Ecto neural progenitor cell (in vitro differentiated cells): ENCODE results near the gene ATAD2B.

Experiments used
- DNase-seq: peaks from one replicate; pipeline ENCODE4 v3.0.0-alpha.2; 2018; ENCODE audit warnings: low spot score

Gene ATAD2B

DNA sequence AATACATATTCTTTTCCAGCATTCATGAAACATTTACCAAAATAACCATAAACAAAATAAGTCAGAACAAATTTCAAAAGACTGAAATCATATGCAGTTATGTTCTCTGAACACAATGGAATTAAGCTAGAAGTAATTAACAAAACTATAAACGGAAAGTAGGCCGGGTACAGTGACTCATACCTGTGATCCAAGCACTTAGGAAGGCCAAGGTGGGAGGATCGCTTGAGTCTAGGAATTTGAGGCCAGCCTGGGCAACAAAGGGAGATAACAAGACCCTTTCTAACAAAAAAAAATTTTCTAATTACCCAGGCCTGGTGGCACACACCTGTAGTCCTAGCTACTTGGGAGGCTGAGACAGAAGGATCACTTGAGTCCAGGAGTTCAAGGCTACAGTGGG, 14.9 kb downstream of the ATAD2B start:
- DNase-seq, result no peak

DNA sequence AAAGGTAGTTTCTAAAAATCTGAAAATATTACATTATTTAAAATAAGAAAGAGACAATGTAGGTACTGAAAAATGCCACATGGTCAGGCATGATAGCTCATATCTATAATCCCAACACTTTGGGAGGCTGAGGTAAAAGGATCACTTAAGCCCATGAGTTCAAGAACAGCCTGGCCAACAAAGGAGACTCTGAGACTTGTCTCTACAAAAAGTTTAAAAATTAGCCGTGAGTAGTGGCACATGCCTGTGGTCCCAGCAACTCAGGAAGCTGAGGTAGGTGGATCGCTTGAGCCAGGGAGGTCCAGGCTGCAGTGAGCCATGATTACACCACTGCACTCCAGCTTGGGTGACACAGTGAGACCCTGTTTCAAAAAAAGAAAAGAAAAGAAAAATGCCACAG, 21.8 kb downstream of the ATAD2B start:
- no peak for DNase-seq

DNA sequence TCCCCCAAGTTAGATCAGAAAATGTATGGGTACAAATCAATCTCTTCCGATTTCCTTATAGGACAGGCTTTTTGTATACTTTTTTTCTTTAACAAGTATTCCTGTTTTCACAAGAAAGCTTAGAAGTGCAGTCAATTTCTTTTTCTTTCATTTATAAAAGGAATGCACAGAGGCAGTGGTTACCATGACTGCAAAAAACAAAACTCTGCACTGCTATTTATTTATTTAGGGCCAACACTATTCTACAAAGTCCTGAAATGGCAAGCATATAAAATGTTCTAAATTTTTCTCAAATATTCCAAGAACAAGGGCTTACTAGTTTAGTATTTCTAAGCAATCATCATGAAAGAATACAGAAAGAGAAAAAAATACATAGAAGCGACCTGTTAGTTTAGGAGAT, 22.2 kb downstream of the ATAD2B start:
- DNase-seq, result no peak

DNA sequence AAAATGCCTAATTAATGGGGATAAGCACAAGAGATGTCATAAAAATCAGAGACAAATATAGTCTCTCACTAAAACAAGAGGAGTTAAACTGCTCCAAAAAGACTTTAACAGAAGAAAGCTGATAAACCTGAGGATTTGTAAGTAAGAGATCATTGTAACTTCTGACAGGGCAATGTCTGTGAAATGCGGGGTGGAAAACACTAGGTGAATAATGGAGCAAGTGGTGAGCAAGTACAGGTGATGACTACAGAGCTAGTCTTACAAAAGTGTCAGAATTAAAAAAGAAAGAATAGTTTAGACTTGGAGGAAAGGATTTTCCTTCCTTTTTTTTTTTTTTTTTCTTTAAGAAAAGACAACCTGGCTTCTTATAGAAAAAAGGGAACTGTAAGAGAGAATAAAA, 22.7 kb downstream of the ATAD2B start:
- no peak for DNase-seq

DNA sequence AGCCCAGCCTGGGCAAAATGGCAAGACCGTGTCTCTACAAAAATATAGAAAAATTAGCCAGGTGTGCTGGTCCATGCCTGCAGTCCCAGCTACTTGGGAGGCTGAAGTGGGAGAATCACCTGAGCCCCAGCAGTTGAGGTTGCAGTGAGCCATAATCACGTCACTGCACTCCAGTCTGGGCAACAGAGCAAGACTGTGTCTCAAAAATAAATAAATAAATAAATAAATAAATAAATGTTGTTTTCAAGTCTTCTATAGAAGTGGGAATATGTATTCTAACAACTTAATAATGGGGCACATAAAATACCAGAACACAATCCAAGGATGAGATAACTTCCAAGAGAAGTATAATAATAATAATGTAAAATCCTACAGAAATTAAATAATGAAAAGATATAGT, 23.9 kb downstream of the ATAD2B start:
- DNase-seq, result no peak

DNA sequence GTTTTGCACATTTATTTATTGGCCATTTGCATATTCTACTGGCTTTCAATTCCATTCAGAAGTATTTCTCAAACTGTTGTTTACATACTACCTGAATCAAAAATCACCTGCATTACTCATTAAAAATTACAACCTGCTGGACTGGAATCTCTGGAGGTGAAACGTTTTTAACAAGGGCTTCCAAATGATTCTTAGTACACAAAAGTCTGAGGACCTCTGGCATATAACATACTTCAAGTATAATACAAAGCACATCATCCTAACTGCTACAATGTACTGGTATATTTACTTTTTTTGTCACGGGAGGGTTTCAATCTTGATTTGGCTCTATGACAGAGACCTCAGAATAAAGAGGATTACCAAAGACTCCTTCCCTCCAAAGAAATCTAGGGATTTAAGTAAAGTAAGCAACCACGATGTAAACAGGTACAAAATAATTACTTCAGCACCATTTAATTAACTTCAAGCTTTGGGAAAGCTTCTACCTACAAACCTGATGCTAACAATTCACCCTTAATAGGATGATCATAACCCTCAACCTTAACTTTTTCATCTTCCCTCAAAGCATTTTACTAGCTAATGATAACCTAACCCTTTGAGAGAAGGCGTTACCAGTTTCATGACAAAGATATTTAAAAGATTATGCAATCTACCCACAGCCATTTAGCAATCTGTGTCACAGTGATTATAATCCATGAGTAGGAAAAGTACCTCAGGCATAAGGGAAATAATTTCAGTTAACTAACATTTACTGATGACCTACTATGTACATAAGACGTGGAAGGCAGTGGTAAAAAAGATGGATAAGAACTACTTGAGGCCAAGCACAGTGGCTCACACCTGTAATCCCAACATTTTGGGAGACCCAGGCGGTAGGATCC, 24.7 kb downstream of the ATAD2B start:
- no peak for DNase-seq

DNA sequence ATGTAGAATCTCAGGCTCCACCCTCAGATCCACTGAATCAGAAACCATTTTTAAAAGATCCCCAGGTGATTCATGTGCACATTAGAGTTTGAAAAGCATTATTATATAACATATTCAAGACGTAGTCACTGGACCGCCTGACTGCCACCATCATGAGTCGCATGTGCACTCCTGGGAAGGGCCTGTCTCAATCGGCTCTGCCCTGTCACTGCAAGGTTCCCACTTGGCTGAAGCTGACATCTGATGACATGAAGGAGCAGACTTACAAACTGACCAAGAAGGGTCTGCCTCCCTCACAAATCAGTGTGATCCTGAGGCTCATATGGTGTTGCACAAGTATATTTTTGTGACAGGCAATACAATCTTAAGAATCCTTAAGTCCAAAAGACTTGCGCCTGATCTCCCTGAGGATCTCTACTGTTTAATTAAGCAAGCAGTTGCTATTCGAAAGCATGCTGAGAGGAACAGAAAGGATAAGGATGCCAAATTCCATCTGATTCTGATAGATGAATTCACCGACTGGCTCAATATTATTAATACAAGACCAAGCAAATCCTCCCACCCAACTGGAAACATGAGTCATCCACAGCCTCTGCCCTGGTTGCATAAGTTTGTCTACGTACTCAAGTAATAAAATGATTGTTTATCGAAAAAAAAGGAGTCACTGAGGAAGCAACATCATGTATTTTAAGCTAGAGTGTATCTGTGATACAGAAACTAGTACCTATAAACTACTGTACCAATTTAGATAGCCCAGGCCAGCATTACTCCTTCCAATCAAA, 26.2 kb downstream of the ATAD2B start:
- no peak for DNase-seq

DNA sequence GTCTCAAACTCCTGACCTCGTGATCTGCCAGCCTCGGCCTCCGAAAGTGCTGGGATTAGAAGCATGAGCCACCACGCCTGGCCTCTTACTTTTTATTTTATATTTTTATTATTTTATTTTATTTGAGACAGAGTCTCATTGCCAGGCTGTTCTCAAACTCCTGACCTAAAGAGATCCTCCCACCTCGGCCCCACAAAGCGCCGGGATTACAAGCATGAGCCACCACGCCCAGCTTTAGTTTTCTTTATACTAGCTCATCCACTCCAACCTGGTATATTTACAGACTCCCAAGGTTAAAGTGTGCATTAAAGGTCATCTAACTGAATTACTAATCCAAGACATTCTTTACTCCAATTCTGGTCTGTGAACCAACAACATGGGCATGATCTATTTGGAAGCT, 26.8 kb downstream of the ATAD2B start:
- DNase-seq, result no peak

DNA sequence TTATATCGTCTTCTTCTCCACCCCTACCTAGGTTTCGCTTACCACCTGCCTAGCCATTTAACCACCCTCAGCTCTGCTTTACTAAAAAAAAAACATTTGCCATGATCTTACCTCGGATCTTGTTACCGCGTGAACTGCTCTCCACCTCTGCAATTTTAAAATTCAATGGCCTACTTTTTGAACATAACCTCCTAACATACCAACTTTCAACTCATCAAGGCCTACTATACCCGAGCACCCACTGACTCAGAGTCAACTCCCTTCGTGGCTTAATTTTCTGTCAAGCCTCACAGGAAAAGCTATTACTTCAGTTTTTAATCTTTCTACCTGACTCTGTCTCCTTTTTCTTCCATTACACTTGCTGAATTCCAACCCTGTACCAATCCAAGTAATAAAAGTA, 55.7 kb downstream of the ATAD2B start:
- DNase-seq, result no peak

DNA sequence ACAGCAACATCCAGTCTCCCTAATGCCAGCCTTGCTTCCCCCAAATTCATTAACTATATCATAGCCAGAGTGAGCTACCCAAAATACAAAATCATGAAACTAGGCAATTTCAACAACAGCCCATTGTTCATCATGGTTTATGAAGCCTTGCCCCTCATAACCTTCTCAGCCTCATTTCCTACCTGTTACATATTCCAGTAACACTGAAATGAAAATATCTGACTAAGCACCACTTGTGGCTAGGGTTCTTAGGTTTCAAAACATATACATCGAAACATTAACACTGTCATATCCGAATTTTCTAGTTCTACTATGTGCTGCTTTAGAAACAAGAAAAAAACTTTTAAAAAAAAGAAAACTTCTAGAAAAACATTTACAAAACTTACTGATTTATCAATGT, 59.5 kb downstream of the ATAD2B start:
- DNase-seq, result no peak

DNA sequence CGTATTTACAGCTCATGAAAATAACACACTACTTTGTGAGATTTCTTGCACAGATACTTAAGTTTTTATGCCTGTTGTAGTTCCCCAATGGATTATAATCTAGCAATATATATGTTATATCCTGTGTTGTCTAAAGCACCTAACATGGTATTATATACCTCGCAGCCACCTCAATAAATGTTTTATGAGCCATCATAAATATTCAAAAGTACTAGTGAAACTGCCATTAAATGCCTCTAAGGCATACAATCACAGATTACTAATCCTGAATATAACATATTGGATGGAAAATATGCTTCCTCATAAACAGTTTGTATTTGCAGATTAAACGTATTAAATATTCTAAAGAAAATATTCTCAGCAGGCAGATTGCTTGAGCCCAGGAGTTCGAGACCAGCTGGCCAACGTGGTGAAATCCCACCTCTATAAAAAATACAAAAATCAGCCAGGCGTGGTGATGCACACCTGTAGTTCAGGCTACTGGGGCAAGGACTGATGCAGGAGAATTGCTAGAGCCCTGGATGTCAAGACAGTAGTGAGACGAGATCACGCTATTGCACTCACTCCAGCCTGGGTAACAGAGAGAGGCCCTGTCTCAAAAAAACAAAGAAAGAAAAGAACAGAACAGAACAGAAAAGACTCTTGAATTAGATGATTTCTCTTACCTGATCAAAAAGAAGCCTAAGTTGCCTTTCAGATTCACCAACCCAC, 64.1 kb downstream of the ATAD2B start:
- no peak for DNase-seq

DNA sequence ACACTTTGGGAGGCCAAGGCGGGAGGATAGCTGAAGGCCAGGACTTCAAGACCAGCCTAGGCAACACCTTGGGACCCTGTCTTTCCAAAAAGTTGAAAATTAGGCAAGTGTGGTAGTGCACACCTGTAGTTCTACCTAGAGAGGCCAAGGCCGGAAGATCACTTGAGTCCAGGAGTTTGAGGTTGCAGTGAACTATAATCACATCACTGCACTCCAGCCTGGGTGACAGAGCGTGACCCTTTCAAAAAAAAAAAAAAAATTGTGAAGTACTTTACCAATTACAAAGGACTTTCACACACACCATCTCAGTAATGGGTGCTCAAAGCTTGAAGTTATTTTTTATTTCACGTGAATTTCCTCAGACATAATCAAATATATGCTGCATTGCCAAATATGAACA, 65.0 kb downstream of the ATAD2B start:
- no peak for DNase-seq

DNA sequence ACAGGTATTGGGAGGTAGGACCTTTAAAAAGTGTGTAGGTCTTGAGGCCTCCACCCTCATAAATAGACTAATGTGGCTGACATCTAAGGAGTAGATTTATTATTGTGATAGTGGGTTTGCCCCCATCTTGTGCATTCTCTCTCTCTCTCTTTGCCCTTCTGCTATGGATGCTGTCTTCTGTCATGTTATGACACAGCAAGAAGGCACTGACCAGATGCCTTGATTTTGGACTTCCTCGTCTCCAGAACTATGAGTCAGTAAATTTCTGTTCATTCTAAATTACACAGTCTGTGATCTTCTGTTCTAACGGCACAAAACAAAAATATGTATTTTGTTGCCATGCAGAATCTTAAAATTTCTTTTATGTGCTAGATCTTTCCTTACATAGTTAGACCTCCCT, 66.9 kb downstream of the ATAD2B start:
- no peak for DNase-seq

DNA sequence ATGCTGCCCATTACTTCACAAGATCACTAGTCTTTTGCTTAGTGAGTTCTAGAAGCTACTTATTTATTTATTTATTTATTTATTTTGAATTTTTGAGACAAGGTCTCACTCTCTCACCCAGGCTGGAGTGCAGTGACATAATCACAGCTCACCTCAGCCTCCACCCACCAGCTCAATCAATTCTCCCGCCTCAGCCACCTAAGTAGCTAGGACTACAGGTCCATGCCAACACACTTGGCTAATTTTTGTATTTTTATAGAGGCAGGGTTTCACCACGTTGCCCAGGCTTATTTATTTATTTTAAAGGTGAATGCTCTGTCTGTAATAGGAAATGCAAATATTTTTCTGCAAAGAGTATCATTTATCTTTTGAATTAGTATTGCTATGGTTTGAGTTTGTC, 67.7 kb downstream of the ATAD2B start:
- no peak for DNase-seq

DNA sequence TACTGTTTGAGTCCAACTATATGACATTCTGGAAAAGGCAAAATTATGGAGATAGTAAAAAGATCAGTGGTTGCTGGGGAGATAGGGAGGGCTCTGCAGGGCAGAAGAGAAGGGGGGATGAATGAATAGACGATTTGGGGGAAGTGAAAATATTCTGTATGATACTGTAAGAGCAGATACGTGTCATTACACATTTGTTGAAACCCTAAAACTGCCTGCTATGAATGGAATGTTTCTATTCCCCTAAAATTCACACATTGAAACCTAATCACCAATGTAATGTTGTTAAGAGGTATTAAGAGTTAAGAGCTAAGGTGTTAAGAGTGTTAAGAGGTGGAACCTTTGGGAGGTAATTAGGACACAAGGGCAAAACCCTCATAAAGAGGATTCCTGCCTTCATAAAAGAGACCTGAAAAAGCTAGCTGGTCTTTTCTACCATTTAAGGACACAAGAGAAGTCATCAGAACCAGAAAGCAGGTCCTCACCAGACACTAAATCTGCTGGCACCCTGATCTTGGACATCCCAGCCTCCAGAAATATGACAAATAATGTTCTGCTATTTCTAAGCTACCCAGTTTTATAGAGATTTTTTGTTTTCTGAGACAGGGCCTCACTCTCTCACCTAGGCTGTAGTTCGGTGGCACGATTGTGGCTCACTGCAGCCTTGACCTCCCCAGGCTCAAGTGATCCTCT, 76.2 kb downstream of the ATAD2B start:
- no peak for DNase-seq

DNA sequence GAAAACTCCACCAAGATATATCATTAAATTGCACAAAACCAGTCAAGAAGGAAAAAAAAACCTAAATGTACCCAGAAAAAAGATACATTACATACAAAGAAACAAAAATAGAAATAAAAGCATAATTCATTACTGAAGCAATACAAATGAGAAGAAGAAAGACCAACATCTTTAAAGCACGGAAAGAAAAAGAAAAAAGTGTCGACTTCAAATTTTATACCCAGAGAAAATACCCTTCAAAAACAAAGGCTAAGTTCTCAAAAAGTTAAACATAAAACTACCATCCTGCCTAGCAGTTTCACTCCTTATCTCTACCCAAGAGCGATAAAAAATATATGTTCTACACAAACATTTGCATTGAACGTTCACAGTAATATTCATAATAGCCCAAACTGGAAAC, 82.0 kb downstream of the ATAD2B start:
- DNase-seq, result no peak

DNA sequence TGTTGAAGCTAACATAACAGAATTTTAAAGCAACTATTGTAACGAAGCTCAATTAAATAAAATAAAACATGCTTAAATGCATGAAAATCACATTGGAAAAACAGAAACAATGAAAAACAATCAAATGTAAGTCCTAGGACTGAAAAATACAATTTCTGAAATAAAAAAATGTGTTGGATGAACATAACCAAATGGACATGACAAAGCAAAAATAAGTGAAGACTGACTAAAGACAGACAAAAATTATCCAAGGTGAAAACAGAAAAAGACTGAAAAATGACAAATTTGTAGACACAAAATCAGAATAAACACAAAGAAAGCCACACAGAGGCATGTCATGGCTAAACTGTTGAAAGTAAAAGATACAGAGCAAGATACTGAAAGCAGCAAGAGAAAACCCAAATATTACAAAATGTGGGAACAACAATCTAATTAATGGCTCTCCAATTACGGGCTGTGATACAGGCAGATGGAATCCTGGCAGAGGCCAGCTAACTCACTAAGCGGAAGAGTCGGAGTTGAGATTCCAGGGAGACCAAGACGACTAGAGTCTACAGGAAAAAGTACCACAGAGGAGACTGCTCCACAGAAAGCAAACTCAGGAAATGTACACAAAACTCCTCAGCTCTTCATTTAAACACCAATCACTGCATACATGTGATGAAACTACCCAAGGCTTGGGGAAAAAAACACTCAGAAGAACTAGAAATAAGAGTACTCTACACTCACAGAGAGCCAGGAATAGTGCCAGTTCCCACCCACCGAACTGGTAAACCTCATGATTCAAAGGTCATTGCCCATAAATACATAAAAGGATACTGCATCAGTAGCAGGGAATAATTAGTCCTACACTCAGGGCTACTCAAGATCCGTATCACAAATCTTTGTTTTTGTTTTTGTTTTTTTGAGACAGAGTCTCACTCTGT, 83.6 kb downstream of the ATAD2B start:
- no peak for DNase-seq

DNA sequence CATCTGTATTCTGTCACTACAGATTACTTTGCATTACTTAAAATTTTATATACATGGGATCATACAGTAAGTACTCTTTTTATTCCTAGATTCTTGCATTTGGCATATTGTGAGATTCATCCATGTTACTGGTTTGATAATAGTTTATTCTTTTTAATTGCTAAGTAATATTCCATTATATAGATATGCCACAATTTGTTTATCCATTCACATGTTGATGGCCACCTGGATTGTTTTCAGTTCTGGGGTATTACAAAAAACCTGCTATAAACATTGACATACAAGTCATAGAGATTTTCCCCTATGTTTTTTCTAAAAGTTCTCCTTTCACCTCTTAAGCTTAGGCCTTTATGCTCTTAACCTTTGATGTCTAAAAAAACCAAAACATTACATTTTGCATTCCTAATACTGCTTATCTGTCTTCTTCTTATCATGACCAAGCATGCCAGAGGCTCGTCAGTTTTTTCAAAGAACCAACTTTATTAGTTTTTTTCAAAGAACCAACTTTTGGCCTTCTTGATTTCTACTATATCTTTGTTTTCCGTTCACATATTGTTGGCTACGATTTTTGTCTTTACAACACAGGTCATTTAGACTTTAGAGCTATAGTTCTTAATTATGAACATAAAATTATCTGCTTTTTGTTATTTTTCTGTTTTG, 86.9 kb downstream of the ATAD2B start:
- DNase-seq, result no peak

DNA sequence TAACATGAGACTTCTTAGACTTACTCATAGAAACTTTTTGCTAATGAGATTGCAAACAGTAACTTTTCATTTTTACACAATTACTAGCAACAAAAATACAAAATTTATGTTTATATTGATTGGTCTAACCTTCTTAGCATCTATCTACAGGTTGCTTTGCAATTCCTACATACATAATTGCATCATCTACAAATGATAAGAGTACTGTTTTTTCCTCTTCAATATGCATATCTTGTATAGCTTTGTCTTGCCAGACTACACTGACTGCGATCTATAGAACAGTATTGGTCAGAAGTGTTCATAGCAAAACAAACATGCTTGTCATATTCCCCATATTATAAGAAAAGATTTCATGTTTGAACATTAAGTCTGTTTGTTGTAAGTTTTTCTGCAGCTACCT, 87.9 kb downstream of the ATAD2B start:
- no peak for DNase-seq

DNA sequence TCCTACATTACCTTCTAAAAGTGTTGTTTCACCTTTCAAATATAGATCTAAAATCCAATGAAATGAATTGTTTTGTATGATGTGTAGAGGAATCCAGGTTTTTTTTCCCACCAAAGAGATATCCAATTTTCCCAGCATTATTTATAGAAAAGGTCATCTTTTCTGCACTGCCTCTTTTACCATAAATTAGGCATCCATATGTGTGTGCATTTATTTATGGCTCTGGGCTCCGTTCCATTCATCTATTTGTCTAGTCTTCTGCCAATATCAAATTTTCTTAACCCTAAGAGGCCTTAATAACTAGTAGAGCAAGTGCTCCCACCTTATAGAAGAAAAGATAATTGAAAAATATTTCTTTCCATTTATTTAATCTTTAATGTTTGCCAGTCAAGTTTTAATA, 88.3 kb downstream of the ATAD2B start:
- DNase-seq, result no peak

DNA sequence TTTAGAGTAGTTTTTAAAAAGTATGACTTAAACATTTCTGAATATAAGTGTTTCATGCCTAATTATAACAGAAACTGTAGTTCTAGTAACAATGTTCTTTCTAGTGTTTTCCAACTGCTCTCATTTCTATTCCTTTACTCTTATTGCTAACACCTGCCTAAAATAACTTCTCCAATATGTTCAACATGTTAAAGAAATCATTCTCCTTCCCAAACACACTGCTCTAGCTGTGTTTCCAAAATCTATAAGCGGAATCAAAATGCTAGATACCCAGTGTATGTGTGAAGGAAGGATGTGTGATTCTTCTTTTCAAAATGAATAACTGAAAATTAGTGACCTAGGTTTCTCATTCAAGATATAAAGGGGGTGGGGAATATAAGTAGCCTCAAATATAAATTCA, 89.1 kb downstream of the ATAD2B start:
- DNase-seq, result no peak
